Brain pericyte (primary cell): ENCODE data around the gene BBLN.

Source experiments
- DNase-seq: peaks from one replicate; pipeline ENCODE4 v3.0.0-alpha.2; 2012; ENCODE audit warnings: low read depth, low spot score

BBLN gene

DNA sequence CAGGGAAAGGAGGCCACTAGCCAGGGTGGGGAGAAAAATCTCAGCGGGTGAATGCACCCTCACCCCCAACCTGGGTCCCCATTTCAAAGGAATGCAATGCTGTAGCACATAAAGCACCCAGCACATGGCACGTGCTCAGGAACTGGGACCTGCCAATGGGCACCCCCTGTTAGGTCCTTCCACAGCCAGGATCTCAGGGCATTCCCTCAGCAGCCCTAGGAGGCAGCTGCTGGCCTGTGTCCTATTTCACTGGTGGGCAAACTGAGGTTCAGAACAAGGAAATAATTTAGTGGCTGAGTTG, 51.9 kb downstream of the BBLN start:
- DNase-seq, result no peak
